DOHH2 (cell line): ENCODE results near the gene GCKR.

Experiments
- EZH2phosphoT487 ChIP-seq: fragments of 200-600 bp; sonication (generic); IDR thresholded peaks from 2 replicates; pipeline ENCODE4 v1.6.1; 2017; ENCODE audit warnings: borderline replicate concordance, mild to moderate bottlenecking, antibody characterized with exemption, low read length, moderate library complexity, mixed read lengths
- TF ChIP-seq, protein P1 (sequence below): fragments of 200-600 bp; sonication (generic); IDR thresholded peaks from one replicate; pipeline ENCODE4 v1.5.1; 2014; ENCODE audit warnings: antibody characterized with exemption, mild to moderate bottlenecking, low read depth, low read length; ENCODE audit not compliant: poor library complexity, severe bottlenecking

DNA sequence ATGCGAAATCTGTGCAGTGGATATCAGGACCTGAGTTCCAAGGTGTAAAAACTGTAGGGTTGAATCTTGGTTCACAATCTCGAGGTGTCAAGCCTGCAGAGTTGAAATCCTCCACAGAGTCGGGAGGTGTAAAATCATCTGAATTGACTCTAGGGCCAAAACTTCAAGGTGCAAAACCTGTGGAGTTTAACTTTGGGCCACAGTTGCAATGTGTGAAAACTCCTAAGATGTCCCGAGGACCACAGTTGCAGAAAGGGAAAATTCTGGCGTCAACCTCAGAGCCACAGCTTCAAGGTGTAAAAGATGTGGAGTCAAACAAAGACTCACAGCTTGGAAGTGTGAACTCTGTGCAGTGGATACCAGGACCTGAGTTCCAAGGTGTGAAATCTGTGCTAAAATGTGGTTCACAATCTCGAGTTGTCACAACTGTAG is 76.4 kb downstream of the GCKR start:
- TF ChIP-seq, protein P1, sequence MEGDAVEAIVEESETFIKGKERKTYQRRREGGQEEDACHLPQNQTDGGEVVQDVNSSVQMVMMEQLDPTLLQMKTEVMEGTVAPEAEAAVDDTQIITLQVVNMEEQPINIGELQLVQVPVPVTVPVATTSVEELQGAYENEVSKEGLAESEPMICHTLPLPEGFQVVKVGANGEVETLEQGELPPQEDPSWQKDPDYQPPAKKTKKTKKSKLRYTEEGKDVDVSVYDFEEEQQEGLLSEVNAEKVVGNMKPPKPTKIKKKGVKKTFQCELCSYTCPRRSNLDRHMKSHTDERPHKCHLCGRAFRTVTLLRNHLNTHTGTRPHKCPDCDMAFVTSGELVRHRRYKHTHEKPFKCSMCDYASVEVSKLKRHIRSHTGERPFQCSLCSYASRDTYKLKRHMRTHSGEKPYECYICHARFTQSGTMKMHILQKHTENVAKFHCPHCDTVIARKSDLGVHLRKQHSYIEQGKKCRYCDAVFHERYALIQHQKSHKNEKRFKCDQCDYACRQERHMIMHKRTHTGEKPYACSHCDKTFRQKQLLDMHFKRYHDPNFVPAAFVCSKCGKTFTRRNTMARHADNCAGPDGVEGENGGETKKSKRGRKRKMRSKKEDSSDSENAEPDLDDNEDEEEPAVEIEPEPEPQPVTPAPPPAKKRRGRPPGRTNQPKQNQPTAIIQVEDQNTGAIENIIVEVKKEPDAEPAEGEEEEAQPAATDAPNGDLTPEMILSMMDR: no peak
- TF ChIP-seq EZH2phosphoT487: no peak
